K562 (cell line): Measurements from ENCODE around the gene SHB.

Experiments used
- CHCHD3 ChIP-seq: fragments of 250-450 bp; sonication (Bioruptor Pico); IDR thresholded peaks from 2 replicates; pipeline ENCODE4 v2.1.2; 2022; ENCODE audit warnings: mild to moderate bottlenecking
- CTCF ChIP-seq, 3 experiments: IDR thresholded peaks in 2 of 3; conservative IDR thresholded peaks in 1 of 3; 2 replicates each; pipeline ENCODE4 v1.5.1; 2011 to 2012; ENCODE audit warnings: low read length in 3 of 3, mild to moderate bottlenecking in 3 of 3, control low read depth in 2 of 3, improper control_type of control experiment in 1 of 3, inconsistent platforms in 1 of 3, low read depth in 1 of 3, mixed read lengths in 1 of 3, moderate library complexity in 1 of 3; ENCODE audit not compliant: insufficient read depth in 2 of 3
- E2F6 ChIP-seq, 2 experiments: IDR thresholded peaks; 2 replicates each; pipeline ENCODE4 v1.6.1; 2011; ENCODE audit warnings: borderline replicate concordance in 1 of 2, control low read depth in 1 of 2, low read depth in 1 of 2, low read length in 1 of 2, mild to moderate bottlenecking in 1 of 2, mixed read lengths in 1 of 2, moderate library complexity in 1 of 2; ENCODE audit not compliant: insufficient read depth in 1 of 2, insufficient read length in 1 of 2, poor library complexity in 1 of 2, severe bottlenecking in 1 of 2; ENCODE audit errors: extremely low read depth in 1 of 2
- RNF219 ChIP-seq: fragments of 250-450 bp; sonication (Bioruptor Pico); IDR thresholded peaks from 2 replicates; pipeline ENCODE4 v1.5.0; 2022; ENCODE audit warnings: mild to moderate bottlenecking
- TCF7L2 ChIP-seq: fragments of 150-350 bp; IDR thresholded peaks from 2 replicates; pipeline ENCODE4 v1.6.1; 2016; ENCODE audit warnings: low read depth, mild to moderate bottlenecking, low read length, moderate library complexity
- TCFL5 ChIP-seq: fragments of 250-450 bp; sonication (Bioruptor Pico); conservative IDR thresholded peaks from 2 replicates; pipeline ENCODE4 v1.6.1; 2021; ENCODE audit warnings: mild to moderate bottlenecking, moderate library complexity, matching md5 sums
- TGIF2 ChIP-seq: sonication (generic); formaldehyde crosslinking; IDR thresholded peaks from 2 replicates; pipeline ENCODE4 v1.8.1; 2022; ENCODE audit warnings: mild to moderate bottlenecking, missing genetic modification reagents, moderate library complexity
- XRCC4 ChIP-seq: IDR thresholded peaks from one replicate; pipeline ENCODE4 v1.6.1; 2011; ENCODE audit not compliant: insufficient read depth, insufficient read length; ENCODE audit errors: extremely low read depth
- ZFX ChIP-seq: sonication (generic); formaldehyde crosslinking; IDR thresholded peaks from 2 replicates; pipeline ENCODE4 v1.8.0; 2022; ENCODE audit warnings: mild to moderate bottlenecking, missing genetic modification reagents, moderate library complexity
- ZNF12 ChIP-seq: sonication (generic); formaldehyde crosslinking; IDR thresholded peaks from 2 replicates; pipeline ENCODE4 v1.4.0; 2020; ENCODE audit warnings: mild to moderate bottlenecking, missing genetic modification reagents
- ZNF778 ChIP-seq: fragments of 450-650 bp; formaldehyde crosslinking; IDR thresholded peaks from 2 replicates; pipeline ENCODE4 v1.4.0; 2020; ENCODE audit warnings: mild to moderate bottlenecking, moderate library complexity

DNA sequence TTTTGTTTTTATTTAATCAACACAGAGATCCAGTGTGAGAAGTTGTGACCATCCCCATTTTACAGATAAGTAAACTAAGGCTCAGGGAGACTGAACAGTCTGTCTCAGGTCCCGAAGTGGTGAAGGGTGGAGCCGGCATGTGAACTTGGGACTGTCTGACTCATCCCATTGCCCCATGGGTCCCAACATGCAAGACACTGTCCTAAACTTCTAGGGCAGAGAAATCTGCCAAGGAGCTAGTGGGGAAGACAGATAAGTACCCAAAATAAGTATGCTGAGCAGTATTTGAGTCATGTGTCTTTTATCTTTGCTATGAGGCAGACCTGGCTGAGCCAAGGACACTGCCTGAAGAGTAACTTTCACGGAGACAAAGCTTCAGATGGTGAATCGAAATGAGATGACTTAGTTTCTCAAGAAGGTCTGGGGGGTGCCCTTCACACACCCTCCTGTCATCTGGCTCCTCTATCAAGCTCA is 100.8 kb downstream of the SHB start:
- TF ChIP-seq ZNF12 (no peak), CTCF (IDR thresholded peaks at IDR 0.05 in 2 of 3, conservative IDR thresholded peaks at IDR 0.05 in 1 of 3; ENCODE audit: insufficient read depth in 2 of 3, low read depth in 1 of 3, low read length in 3 of 3) (no peak), E2F6 (IDR thresholded peaks at IDR 0.05; ENCODE audit: borderline replicate concordance in 1 of 2, extremely low read depth in 1 of 2, insufficient read depth in 1 of 2, insufficient read length in 1 of 2, low read depth in 1 of 2, low read length in 1 of 2, poor library complexity in 1 of 2, severe bottlenecking in 1 of 2) (no peak), XRCC4 (no peak), CHCHD3 (no peak), TCFL5 (CRISPR knock-in tag) (no peak), ZNF778 (CRISPR knock-in tag) (no peak), RNF219 (CRISPR knock-in tag) (no peak), ZFX (CRISPR knock-in tag) (no peak), TCF7L2 (no peak), TGIF2 (CRISPR knock-in tag) (no peak)
